ENCODE data around the gene RPH3AL.

The RPH3AL gene

GRCh38 chr17:258906-259305 is 93.7 kb downstream of the RPH3AL start:
- TF ChIP-seq, protein P1, sequence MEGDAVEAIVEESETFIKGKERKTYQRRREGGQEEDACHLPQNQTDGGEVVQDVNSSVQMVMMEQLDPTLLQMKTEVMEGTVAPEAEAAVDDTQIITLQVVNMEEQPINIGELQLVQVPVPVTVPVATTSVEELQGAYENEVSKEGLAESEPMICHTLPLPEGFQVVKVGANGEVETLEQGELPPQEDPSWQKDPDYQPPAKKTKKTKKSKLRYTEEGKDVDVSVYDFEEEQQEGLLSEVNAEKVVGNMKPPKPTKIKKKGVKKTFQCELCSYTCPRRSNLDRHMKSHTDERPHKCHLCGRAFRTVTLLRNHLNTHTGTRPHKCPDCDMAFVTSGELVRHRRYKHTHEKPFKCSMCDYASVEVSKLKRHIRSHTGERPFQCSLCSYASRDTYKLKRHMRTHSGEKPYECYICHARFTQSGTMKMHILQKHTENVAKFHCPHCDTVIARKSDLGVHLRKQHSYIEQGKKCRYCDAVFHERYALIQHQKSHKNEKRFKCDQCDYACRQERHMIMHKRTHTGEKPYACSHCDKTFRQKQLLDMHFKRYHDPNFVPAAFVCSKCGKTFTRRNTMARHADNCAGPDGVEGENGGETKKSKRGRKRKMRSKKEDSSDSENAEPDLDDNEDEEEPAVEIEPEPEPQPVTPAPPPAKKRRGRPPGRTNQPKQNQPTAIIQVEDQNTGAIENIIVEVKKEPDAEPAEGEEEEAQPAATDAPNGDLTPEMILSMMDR (IDR thresholded peaks at IDR 0.05), result no peak
- no peak for TF ChIP-seq ZFX (IDR thresholded peaks at IDR 0.05; ENCODE audit: borderline replicate concordance)
- H3K27ac ChIP-seq, result no peak overlapping the region

DNA sequence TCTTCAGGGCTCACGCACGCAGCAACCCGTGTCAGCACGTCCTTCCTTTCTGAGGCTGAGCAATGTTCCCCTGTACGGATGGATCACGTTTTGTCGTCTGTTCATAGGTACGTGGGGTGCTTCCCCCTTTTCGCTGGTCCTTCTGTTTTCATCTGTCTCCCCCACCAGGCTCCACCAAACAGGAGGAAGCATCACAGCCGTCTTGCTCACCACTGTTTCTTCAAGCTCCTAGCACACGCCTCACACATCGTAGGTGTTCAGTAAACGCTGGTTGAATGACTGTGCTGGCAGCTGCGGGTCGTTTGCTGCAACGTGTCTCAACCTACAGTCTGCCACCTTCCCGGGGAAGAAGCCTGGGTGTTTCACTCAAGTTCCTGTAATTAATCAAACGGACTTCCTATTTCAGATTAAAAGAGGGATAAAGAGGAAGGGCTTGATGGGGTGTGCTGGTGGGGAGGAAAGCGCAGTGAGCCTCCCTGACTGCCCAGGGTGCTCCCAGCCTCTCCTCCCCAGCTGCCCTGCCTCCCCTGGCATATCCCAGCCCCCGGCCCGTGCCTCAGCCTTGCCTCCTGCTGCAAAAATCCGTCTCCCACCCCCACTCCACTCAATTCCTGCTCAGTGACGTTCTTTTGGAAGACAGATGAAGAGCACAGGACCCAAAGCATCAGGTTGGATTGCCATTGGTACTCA is 94.4 kb downstream of the RPH3AL start:
- no peak overlapping the region for H3K27ac ChIP-seq
- no peak for TF ChIP-seq ZFX (IDR thresholded peaks at IDR 0.05; ENCODE audit: borderline replicate concordance)
- TF ChIP-seq, protein P1 (IDR thresholded peaks at IDR 0.05), result no peak

GRCh38 chr17:253091-253846 is 99.3 kb downstream of the RPH3AL start:
- H3K27ac ChIP-seq, result no peak overlapping the region
- TF ChIP-seq, protein P1 (IDR thresholded peaks at IDR 0.05), result no peak
- no peak for TF ChIP-seq ZFX (IDR thresholded peaks at IDR 0.05; ENCODE audit: borderline replicate concordance)

GRCh38 chr17:252456-252855 is 100.2 kb downstream of the RPH3AL start:
- no peak for TF ChIP-seq ZFX (IDR thresholded peaks at IDR 0.05; ENCODE audit: borderline replicate concordance)
- TF ChIP-seq, protein P1 (IDR thresholded peaks at IDR 0.05), result no peak
- H3K27ac ChIP-seq, result no peak overlapping the region

GRCh38 chr17:251531-251930 is 101.1 kb downstream of the RPH3AL start:
- no peak overlapping the region for H3K27ac ChIP-seq
- TF ChIP-seq, protein P1 (IDR thresholded peaks at IDR 0.05), result no peak
- TF ChIP-seq ZFX (IDR thresholded peaks at IDR 0.05; ENCODE audit: borderline replicate concordance), result no peak

DNA sequence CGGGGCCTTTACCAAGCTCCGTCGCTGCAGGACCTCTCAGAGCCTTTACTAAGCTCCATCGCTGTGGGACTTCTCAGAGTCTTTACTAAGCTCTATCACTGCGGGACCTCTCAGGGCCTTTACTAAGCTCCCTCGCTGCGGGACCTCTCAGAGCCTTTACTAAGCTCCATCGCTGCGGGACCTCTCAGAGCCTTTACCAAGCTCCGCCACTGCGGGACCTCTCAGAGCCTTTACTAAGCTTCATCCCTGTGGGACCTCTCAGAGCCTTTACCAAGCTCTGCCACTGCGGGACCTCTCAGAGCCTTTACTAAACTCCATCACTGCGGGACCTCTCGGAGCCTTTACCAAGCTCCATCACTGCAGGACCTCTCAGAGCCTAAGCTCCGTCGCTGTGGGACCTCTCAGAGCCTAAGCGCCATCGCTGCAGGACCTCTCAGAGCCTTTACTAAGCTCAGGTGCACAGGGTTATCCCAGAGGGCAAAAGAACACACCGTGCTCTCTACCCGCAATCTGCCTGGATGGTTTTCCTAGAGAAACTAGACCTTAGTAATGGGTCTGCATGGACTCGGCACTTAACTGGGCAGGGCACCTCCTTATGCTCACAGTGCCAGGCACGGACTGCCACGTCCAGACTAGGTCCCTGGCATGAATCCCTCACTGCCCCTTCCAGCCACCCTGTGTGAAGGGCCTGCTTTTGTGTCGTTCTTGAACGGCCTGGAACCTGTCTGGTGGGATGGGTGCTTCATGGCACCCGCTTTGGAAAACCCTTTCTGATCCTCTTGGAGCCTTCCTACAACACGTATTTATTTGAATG is 101.9 kb downstream of the RPH3AL start:
- no peak for TF ChIP-seq ZFX (IDR thresholded peaks at IDR 0.05; ENCODE audit: borderline replicate concordance)
- TF ChIP-seq, protein P1 (IDR thresholded peaks at IDR 0.05), result no peak
- H3K27ac ChIP-seq, result no peak overlapping the region

Data from 22Rv1 (cell line).